GM12878 (cell line): ENCODE results near the gene MYMK. TPM values are rescaled to one million over a fixed set of nuclear protein-coding genes. Genes with fewer than 3 reads are reported as not detected.

ENCODE experiments used
- ATAC-seq: fragments of 200-7000 bp; cut with Tn5 transposase; 3 replicates; pipeline ENCODE4 v1.9.1; 2020; ENCODE audit warnings: mild to moderate bottlenecking, moderate library complexity
- BruUV-seq: library from RNA; stranded (reverse); fragments of 400-500 nt; replicated peaks from 2 replicates; lab custom pipeline; 2021; lab: Mats Ljungman, UMichigan
- CTCF ChIA-PET: fragments of 300-600 bp; sonication (Branson Sonifier 250); formaldehyde crosslinking; extraction: SDS; loops from one replicate; lab custom pipeline; 2021; ENCODE audit warnings: inconsistent platforms; lab: Yijun Ruan, JAX
- POLR2A ChIA-PET: fragments of 350-600 bp; formaldehyde crosslinking; extraction: SDS; loops from one replicate; lab custom pipeline; 2021; ENCODE audit warnings: inconsistent platforms; lab: Charles Lee
- RAD21 ChIA-PET: fragments of 300-600 bp; sonication (Branson Sonifier 250); formaldehyde crosslinking; loops from one replicate; lab custom pipeline; 2023; ENCODE audit warnings: antibody characterized with exemption; ENCODE audit not compliant: unreplicated experiment; lab: Charles Lee
- SMC1A ChIA-PET: fragments of 300-600 bp; sonication (Branson Sonifier 250); formaldehyde crosslinking; loops from one replicate; lab custom pipeline; 2023; ENCODE audit not compliant: unreplicated experiment, uncharacterized antibody; lab: Charles Lee
- DNase-seq: peaks from one replicate; pipeline ENCODE4 v3.0.0-alpha.2; 2011; ENCODE audit warnings: low read depth, low spot score
- FAIRE-seq: peaks from 3 replicates; lab custom pipeline; 2011; peaks lifted over from hg19 to GRCh38; lab: Jason Lieb, UNC
- H2AFZ ChIP-seq: 2 replicates; pipeline ENCODE4 v1.6.0; 2011; ENCODE audit warnings: low read depth, low read length, control low read depth; ENCODE audit not compliant: control insufficient read depth
- H3K27ac ChIP-seq: 2 replicates; pipeline ENCODE4 v1.5.1; 2011; ENCODE audit warnings: control low read depth; ENCODE audit not compliant: control insufficient read depth, insufficient read depth
- H3K27me3 ChIP-seq, 2 experiments: replicated peaks in 1 of 2; 2 replicates each; pipeline versions ENCODE4 v1.6.0 to v1.6.1; 2011; ENCODE audit warnings: low read length in 1 of 2; ENCODE audit not compliant: control insufficient read depth in 2 of 2, insufficient read depth in 2 of 2
- H3K36me3 ChIP-seq, 2 experiments: 2 replicates each; pipeline ENCODE4 v1.5.1; 2011; ENCODE audit warnings: low read length in 1 of 2; ENCODE audit not compliant: control insufficient read depth in 2 of 2, insufficient read depth in 2 of 2
- H3K4me1 ChIP-seq: 2 replicates; pipeline ENCODE4 v1.6.1; 2011; ENCODE audit warnings: mild to moderate bottlenecking, low read length, moderate library complexity, mixed read lengths; ENCODE audit not compliant: control insufficient read depth, insufficient read depth
- H3K4me2 ChIP-seq: 2 replicates; pipeline ENCODE4 v1.6.0; 2011; ENCODE audit warnings: control low read depth; ENCODE audit not compliant: control insufficient read depth, insufficient read depth
- H3K4me3 ChIP-seq: fragments of 200-600 bp; sonication (generic); 2 replicates; pipeline ENCODE4 v1.5.1; 2016
- H3K79me2 ChIP-seq: 2 replicates; pipeline ENCODE4 v1.6.0; 2011; ENCODE audit warnings: low read length; ENCODE audit not compliant: control insufficient read depth, insufficient read depth
- H3K9ac ChIP-seq: 2 replicates; pipeline ENCODE4 v1.8.0; 2011; ENCODE audit warnings: low read length, control low read depth, mixed read lengths; ENCODE audit not compliant: control insufficient read depth, insufficient read depth
- H3K9me3 ChIP-seq: replicated peaks from 3 replicates; pipeline ENCODE4 v1.5.1; 2011; ENCODE audit warnings: mild to moderate bottlenecking, low read length; ENCODE audit not compliant: control insufficient read depth, insufficient read depth
- H4K20me1 ChIP-seq: 2 replicates; pipeline ENCODE4 v1.6.0; 2011; ENCODE audit not compliant: control insufficient read depth, insufficient read depth
- ATF3 ChIP-seq: IDR thresholded peaks from 2 replicates; pipeline ENCODE4 v1.6.1; 2011; ENCODE audit warnings: low read depth, mild to moderate bottlenecking, low read length, moderate library complexity, borderline replicate concordance; ENCODE audit errors: extremely low read depth
- CBFB ChIP-seq: IDR thresholded peaks from 2 replicates; pipeline ENCODE4 v1.6.1; 2016; ENCODE audit warnings: antibody characterized with exemption, low read depth
- DPF2 ChIP-seq: fragments of 450-650 bp; IDR thresholded peaks from 2 replicates; pipeline ENCODE4 v1.6.1; 2017; ENCODE audit warnings: mild to moderate bottlenecking
- HDGF ChIP-seq: fragments of 450-650 bp; IDR thresholded peaks from 2 replicates; pipeline ENCODE4 v1.6.1; 2016; ENCODE audit warnings: antibody characterized with exemption
- IRF5 ChIP-seq: fragments of 450-650 bp; IDR thresholded peaks from 2 replicates; pipeline ENCODE4 v1.6.1; 2017; ENCODE audit warnings: borderline replicate concordance
- JUND ChIP-seq: IDR thresholded peaks from 2 replicates; pipeline ENCODE4 v1.6.1; 2012; ENCODE audit warnings: low read depth, mild to moderate bottlenecking, low read length, improper control_type of control experiment, moderate library complexity
- MLLT1 ChIP-seq: fragments of 450-650 bp; IDR thresholded peaks from 2 replicates; pipeline ENCODE4 v1.6.1; 2016; ENCODE audit warnings: mild to moderate bottlenecking
- STAT1 ChIP-seq: fragments of 450-650 bp; conservative IDR thresholded peaks from 2 replicates; pipeline ENCODE4 v1.6.1; 2014; ENCODE audit warnings: antibody characterized with exemption, mild to moderate bottlenecking
- STAT3 ChIP-seq: IDR thresholded peaks from 2 replicates; pipeline ENCODE4 v1.6.1; 2011; ENCODE audit warnings: low read depth, low read length, improper control_type of control experiment
- WGBS: methylation state at CpG from one replicate; pipeline ENCODE4 v1.1.6; 2016; ENCODE audit warnings: low lambda C conversion rate; ENCODE audit not compliant: insufficient replicate concordance, insufficient coverage; ENCODE audit errors: missing lambda C conversion rate; 5-methylcytosine and 5-hydroxymethylcytosine counted together
- in situ Hi-C: fragments of 300-500 bp; cut with MboI; formaldehyde crosslinking; loops from 9 replicates; pipeline ENCODE4 v1.14.3; 2018; ENCODE audit warnings: mixed read lengths
- intact Hi-C: fragments of 100-400 bp; cut with micrococcal nuclease; formaldehyde crosslinking; loops from one replicate; pipeline ENCODE4 v1.14.2; 2022; ENCODE audit not compliant: unreplicated experiment
- polyA plus RNA-seq, 11 experiments: library from polyadenylated mRNA; depleted of rRNA in 4 of 11; unstranded in 6 of 11; stranded (reverse) in 5 of 11; fragments of >200 nt; fragmentation: Nextera tagmentation in 4 of 11; fragmentation: Illumina TruSeq in 1 of 11; extraction: Ambion mirVana in 4 of 11; extraction: Trizol in 1 of 11; gene quantifications; 1 replicate in 1 of 11; 2 replicates in 10 of 11; pipeline versions ENCODE4 v1.2.1 to v1.2.3, GENCODE V29; 2011 to 2016; ENCODE audit warnings: inconsistent platforms in 2 of 11, missing spikeins in 2 of 11, low read depth in 1 of 11
- total RNA-seq, 4 experiments: library from RNA; depleted of rRNA in 3 of 4; stranded (reverse); fragments of >200 nt in 3 of 4; fragmentation: Illumina TruSeq in 1 of 4; extraction: Trizol in 1 of 4; gene quantifications; 2 replicates each; pipeline versions ENCODE4 v1.2.1 to v1.2.3, GENCODE V29; 2013 to 2021

Gene MYMK
- total and polyA plus RNA-seq, 10 of the 15 experiments (the other 5 are each of a cell fraction or from before 2014, with no cell fraction given): not detected

GRCh38 chr9:133547116-133547515, 22.4 kb upstream of the MYMK start:
- Histone ChIP-seq H3K9ac (no peak overlapping the region), H3K27me3 (peaks cover 0 to 5% of the 10 kb centered on the region in 2 experiments; a peak in 3 of 4 replicates), H3K36me3 (no peaks in the 10 kb centered on the region), H3K27ac (no peak overlapping the region), H3K9me3 (no peaks in the 10 kb centered on the region), H4K20me1 (no peaks in the 10 kb centered on the region), H2AFZ (no peak overlapping the region), H3K4me3 (no peak overlapping the region), H3K4me1 (no peaks in the 10 kb centered on the region), H3K4me2 (no peak overlapping the region), H3K79me2 (no peaks in the 10 kb centered on the region)
- intact Hi-C loops (no loop called here), in situ Hi-C loops (loop anchor here (25.0 kb wide), 1 partner anchor 465 kb away; no protein-coding TSS in a partner anchor)
- RAD21 ChIA-PET: no interaction called here
- POLR2A ChIA-PET: no interaction called here
- DNase-seq (no peak), FAIRE-seq (no peak), ATAC-seq (no peak)
- WGBS: 36% methylated on average over 15 of the region's 15 CpGs
- CTCF ChIA-PET: no interaction called here
- no TSS peak for BruUV-seq
- TF ChIP-seq MLLT1: no peak
- TF ChIP-seq JUND: no peak
- no peak for TF ChIP-seq STAT3
- no peak for TF ChIP-seq CBFB
- TF ChIP-seq STAT1: no peak
- no peak for TF ChIP-seq IRF5
- TF ChIP-seq HDGF: no peak
- TF ChIP-seq ATF3: no peak
- no peak for TF ChIP-seq DPF2
- SMC1A ChIA-PET: no interaction called here
